HCT116 (cell line): ENCODE data around the gene GAK. TPM values are rescaled to one million over a fixed set of nuclear protein-coding genes. Genes with fewer than 3 reads are reported as not detected.

Experiments
- ATAC-seq: fragments of 200-7000 bp; cut with Tn5 transposase; 2 replicates; pipeline ENCODE4 v1.9.1; 2020; ENCODE audit warnings: mild to moderate bottlenecking, moderate library complexity
- BruUV-seq: library from RNA; stranded (reverse); fragments of 400-500 nt; replicated peaks from 2 replicates; lab custom pipeline; 2021; lab: Mats Ljungman, UMichigan
- CTCF ChIA-PET: fragments of 300-600 bp; sonication (Branson Sonifier 250); formaldehyde crosslinking; loops from one replicate; lab custom pipeline; 2021; ENCODE audit warnings: antibody characterized with exemption; lab: Charles Lee
- POLR2A ChIA-PET: fragments of 300-600, 350-600 bp; sonication (Branson Sonifier 250); formaldehyde crosslinking; loops from one replicate; lab custom pipeline; 2021; ENCODE audit warnings: antibody characterized with exemption; lab: Charles Lee
- RAD21 ChIA-PET, 2 experiments: fragments of 300-600 bp; sonication (Branson Sonifier 250); formaldehyde crosslinking; loops; one replicate each; lab custom pipeline; 2023; ENCODE audit warnings: low total read pairs in 2 of 2; ENCODE audit not compliant: uncharacterized antibody in 2 of 2, unreplicated experiment in 2 of 2, low non-redundant PET in 1 of 2; lab: Charles Lee
- DNase-seq: peaks from one replicate; pipeline ENCODE4 v3.0.0-alpha.2; 2010; ENCODE audit warnings: low read depth, low spot score
- H2AFZ ChIP-seq: fragments of 200-600 bp; shearing (Covaris generic), sonication (generic); 2 replicates; pipeline ENCODE4 v1.6.1; 2017; ENCODE audit warnings: low read depth, mixed run types, mixed read lengths, antibody characterized with exemption, low read length; ENCODE audit not compliant: poor library complexity, severe bottlenecking
- H3K27ac ChIP-seq: 2 replicates; pipeline ENCODE4 v1.5.1; 2012; ENCODE audit warnings: low read depth, low read length
- H3K27me3 ChIP-seq: fragments of 200-600 bp; sonication (generic); 2 replicates; pipeline ENCODE4 v1.6.1; 2016; ENCODE audit warnings: mixed run types, low read length, mixed read lengths; ENCODE audit not compliant: insufficient read depth
- H3K36me3 ChIP-seq, 2 experiments: fragments of 200-500 bp in 1 of 2; fragments of 200-600 bp in 1 of 2; sonication (Bioruptor generic) in 1 of 2; sonication (generic) in 1 of 2; 2 replicates each; pipeline versions ENCODE4 v1.5.1 to v1.6.1; 2014 to 2016; ENCODE audit warnings: low read length in 2 of 2, inconsistent platforms in 1 of 2, mixed read lengths in 1 of 2, mixed run types in 1 of 2; ENCODE audit not compliant: insufficient read depth in 2 of 2, control insufficient read depth in 1 of 2
- H3K4me1 ChIP-seq, 2 experiments: fragments of 200-600 bp in 1 of 2; sonication (generic) in 1 of 2; 2 replicates each; pipeline versions ENCODE4 v1.5.1 to v1.6.1; 2012 to 2017; ENCODE audit warnings: low read length in 2 of 2, inconsistent platforms in 1 of 2, mild to moderate bottlenecking in 1 of 2, mixed read lengths in 1 of 2, mixed run types in 1 of 2, moderate library complexity in 1 of 2; ENCODE audit not compliant: insufficient read depth in 2 of 2, control insufficient read depth in 1 of 2
- H3K4me2 ChIP-seq: fragments of 200-600 bp; sonication (generic); 2 replicates; pipeline ENCODE4 v1.6.1; 2017; ENCODE audit warnings: mixed run types, low read length, mixed read lengths
- H3K4me3 ChIP-seq, 2 experiments: fragments of 200-600 bp in 1 of 2; sonication (generic) in 1 of 2; replicated peaks in 1 of 2; 2 replicates each; pipeline ENCODE4 v1.5.1; 2011 to 2016; ENCODE audit warnings: low read length in 2 of 2, control low read depth in 1 of 2, low read depth in 1 of 2, mild to moderate bottlenecking in 1 of 2, mixed read lengths in 1 of 2, mixed run types in 1 of 2
- H3K79me2 ChIP-seq: fragments of 200-600 bp; sonication (generic); 2 replicates; pipeline ENCODE4 v1.6.1; 2017; ENCODE audit warnings: mild to moderate bottlenecking, mixed run types, low read length, moderate library complexity, mixed read lengths; ENCODE audit not compliant: insufficient read depth
- H3K9ac ChIP-seq: fragments of 200-600 bp; sonication (generic); 2 replicates; pipeline ENCODE4 v1.6.1; 2016; ENCODE audit warnings: low read length, mixed read lengths
- H3K9me2 ChIP-seq: fragments of 200-600 bp; sonication (generic), shearing (Covaris generic); 2 replicates; pipeline ENCODE4 v1.6.1; 2017; ENCODE audit warnings: mixed run types, mild to moderate bottlenecking, moderate library complexity; ENCODE audit not compliant: insufficient read depth
- H3K9me3 ChIP-seq, 2 experiments: fragments of 200-500 bp in 1 of 2; fragments of 200-600 bp in 1 of 2; sonication (Bioruptor generic) in 1 of 2; sonication (generic) in 1 of 2; 2 replicates each; pipeline ENCODE4 v1.6.1; 2014 to 2017; ENCODE audit warnings: low read length in 2 of 2, mixed read lengths in 2 of 2, inconsistent platforms in 1 of 2, low read depth in 1 of 2, mild to moderate bottlenecking in 1 of 2, mixed run types in 1 of 2, moderate library complexity in 1 of 2; ENCODE audit not compliant: control insufficient read depth in 1 of 2, insufficient read depth in 1 of 2
- H4K20me1 ChIP-seq: fragments of 200-600 bp; sonication (generic), shearing (Covaris generic); 2 replicates; pipeline ENCODE4 v1.6.1; 2017; ENCODE audit warnings: mixed run types, mild to moderate bottlenecking, moderate library complexity; ENCODE audit not compliant: insufficient read depth
- ATF3 ChIP-seq: IDR thresholded peaks from 2 replicates; pipeline ENCODE4 v1.6.1; 2012
- CBX3 ChIP-seq: IDR thresholded peaks from 2 replicates; pipeline ENCODE4 v1.6.1; 2012; ENCODE audit warnings: low read depth
- CTCF ChIP-seq, 3 experiments: fragments of 200-600 bp in 1 of 3; sonication (generic) in 1 of 3; IDR thresholded peaks in 2 of 3; conservative IDR thresholded peaks in 1 of 3; 2 replicates each; pipeline ENCODE4 v1.5.1; 2012 to 2017; ENCODE audit warnings: low read depth in 2 of 3, low read length in 2 of 3, antibody characterized with exemption in 1 of 3, borderline replicate concordance in 1 of 3, control low read depth in 1 of 3, mild to moderate bottlenecking in 1 of 3, mixed read lengths in 1 of 3, mixed run types in 1 of 3, moderate library complexity in 1 of 3; ENCODE audit not compliant: insufficient read depth in 1 of 3
- EGR1 ChIP-seq: IDR thresholded peaks from 2 replicates; pipeline ENCODE4 v1.6.1; 2012; ENCODE audit warnings: low read depth
- EZH2phosphoT487 ChIP-seq: fragments of 200-600 bp; IDR thresholded peaks from 2 replicates; pipeline ENCODE4 v1.6.1; 2018; ENCODE audit warnings: antibody characterized with exemption, borderline replicate concordance
- JUND ChIP-seq: IDR thresholded peaks from 2 replicates; pipeline ENCODE4 v1.6.1; 2012
- POLR2A ChIP-seq: IDR thresholded peaks from 2 replicates; pipeline ENCODE4 v1.7.0; 2011; ENCODE audit warnings: borderline replicate concordance; ENCODE audit not compliant: insufficient read depth, insufficient read length; ENCODE audit errors: extremely low read depth
- POLR2AphosphoS5 ChIP-seq: IDR thresholded peaks from 2 replicates; pipeline ENCODE4 v1.6.1; 2011; ENCODE audit warnings: mild to moderate bottlenecking, low read depth, low read length, moderate library complexity
- RAD21 ChIP-seq: IDR thresholded peaks from 2 replicates; pipeline ENCODE4 v1.6.1; 2012; ENCODE audit warnings: low read depth, mild to moderate bottlenecking
- SIN3A ChIP-seq: IDR thresholded peaks from 2 replicates; pipeline ENCODE4 v1.6.1; 2012; ENCODE audit warnings: low read depth
- SRF ChIP-seq: IDR thresholded peaks from 2 replicates; pipeline ENCODE4 v1.6.1; 2012; ENCODE audit warnings: low read depth
- TCF7L2 ChIP-seq: IDR thresholded peaks from 2 replicates; pipeline ENCODE4 v1.7.0; 2011; ENCODE audit warnings: borderline replicate concordance, inconsistent platforms; ENCODE audit not compliant: insufficient read depth, insufficient read length; ENCODE audit errors: extremely low read depth
- ZBTB33 ChIP-seq: IDR thresholded peaks from 2 replicates; pipeline ENCODE4 v1.6.1; 2011; ENCODE audit warnings: mild to moderate bottlenecking, low read length, moderate library complexity; ENCODE audit not compliant: insufficient replicate concordance; ENCODE audit errors: extremely low read depth
- ZNF274 ChIP-seq: fragments of 200-500 bp; sonication (Bioruptor generic); IDR thresholded peaks from 2 replicates; pipeline ENCODE4 v1.6.1; 2014; ENCODE audit warnings: mild to moderate bottlenecking, low read depth, low read length, inconsistent platforms
- intact Hi-C: fragments of 100-400 bp; cut with micrococcal nuclease; formaldehyde crosslinking; loops from 2 replicates; pipeline ENCODE4 v1.10.0; 2022
- total RNA-seq: library from RNA; stranded (reverse); gene quantifications from one replicate; pipeline ENCODE4 v1.2.1, GENCODE V29; 2021; ENCODE audit not compliant: unreplicated experiment
- TF ChIP-seq, protein P1 (sequence below): IDR thresholded peaks from 2 replicates; pipeline ENCODE4 v1.6.1; 2012; ENCODE audit warnings: low read depth

Gene GAK
- total RNA-seq, 1 experiment from 2014 or later, result 123 TPM

- TF ChIP-seq, protein P1, sequence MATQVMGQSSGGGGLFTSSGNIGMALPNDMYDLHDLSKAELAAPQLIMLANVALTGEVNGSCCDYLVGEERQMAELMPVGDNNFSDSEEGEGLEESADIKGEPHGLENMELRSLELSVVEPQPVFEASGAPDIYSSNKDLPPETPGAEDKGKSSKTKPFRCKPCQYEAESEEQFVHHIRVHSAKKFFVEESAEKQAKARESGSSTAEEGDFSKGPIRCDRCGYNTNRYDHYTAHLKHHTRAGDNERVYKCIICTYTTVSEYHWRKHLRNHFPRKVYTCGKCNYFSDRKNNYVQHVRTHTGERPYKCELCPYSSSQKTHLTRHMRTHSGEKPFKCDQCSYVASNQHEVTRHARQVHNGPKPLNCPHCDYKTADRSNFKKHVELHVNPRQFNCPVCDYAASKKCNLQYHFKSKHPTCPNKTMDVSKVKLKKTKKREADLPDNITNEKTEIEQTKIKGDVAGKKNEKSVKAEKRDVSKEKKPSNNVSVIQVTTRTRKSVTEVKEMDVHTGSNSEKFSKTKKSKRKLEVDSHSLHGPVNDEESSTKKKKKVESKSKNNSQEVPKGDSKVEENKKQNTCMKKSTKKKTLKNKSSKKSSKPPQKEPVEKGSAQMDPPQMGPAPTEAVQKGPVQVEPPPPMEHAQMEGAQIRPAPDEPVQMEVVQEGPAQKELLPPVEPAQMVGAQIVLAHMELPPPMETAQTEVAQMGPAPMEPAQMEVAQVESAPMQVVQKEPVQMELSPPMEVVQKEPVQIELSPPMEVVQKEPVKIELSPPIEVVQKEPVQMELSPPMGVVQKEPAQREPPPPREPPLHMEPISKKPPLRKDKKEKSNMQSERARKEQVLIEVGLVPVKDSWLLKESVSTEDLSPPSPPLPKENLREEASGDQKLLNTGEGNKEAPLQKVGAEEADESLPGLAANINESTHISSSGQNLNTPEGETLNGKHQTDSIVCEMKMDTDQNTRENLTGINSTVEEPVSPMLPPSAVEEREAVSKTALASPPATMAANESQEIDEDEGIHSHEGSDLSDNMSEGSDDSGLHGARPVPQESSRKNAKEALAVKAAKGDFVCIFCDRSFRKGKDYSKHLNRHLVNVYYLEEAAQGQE, result no peak
- no peak for TF ChIP-seq EGR1
Observed at GRCh38 chr4:893276-893994, 38.7 kb downstream of the GAK start (continued).

GRCh38 chr4:892780-893179 is 39.3 kb downstream of the GAK start:
- H3K27ac ChIP-seq, result no peak overlapping the region
- ChIA-PET POLR2A (no interaction called here), RAD21 (no interaction called here), CTCF (no interaction called here)
- peaks cover 2 to 9% of the 10 kb centered on the region in 2 experiments; a peak in 3 of 4 replicates for H3K36me3 ChIP-seq
- H3K9me2 ChIP-seq, result no peaks in the 10 kb centered on the region
- BruUV-seq, result no TSS peak
- no peak overlapping the region for H3K4me2 ChIP-seq
- no peak overlapping the region for H2AFZ ChIP-seq
- no peaks in the 10 kb centered on the region for H3K79me2 ChIP-seq
- intact Hi-C loops, result no loop called here
- no peak for DNase-seq
- no peaks in the 10 kb centered on the region for H3K9me3 ChIP-seq
- no peak overlapping the region for H3K9ac ChIP-seq
- ATAC-seq, result no peak
- no peak overlapping the region for H3K4me3 ChIP-seq
- no peaks in the 10 kb centered on the region for H3K4me1 ChIP-seq
- no peaks in the 10 kb centered on the region for H4K20me1 ChIP-seq
- no peaks in the 10 kb centered on the region for H3K27me3 ChIP-seq
- TF ChIP-seq EZH2phosphoT487 (no peak), SRF (no peak), ATF3 (no peak), JUND (no peak), ZNF274 (no peak), EGR1 (no peak), CTCF (IDR thresholded peaks at IDR 0.05 in 2 of 3, conservative IDR thresholded peaks at IDR 0.05 in 1 of 3; ENCODE audit: borderline replicate concordance in 1 of 3, insufficient read depth in 1 of 3, low read depth in 2 of 3, low read length in 2 of 3) (no peak), ZBTB33 (no peak), POLR2AphosphoS5 (no peak), POLR2A (no peak), SIN3A (no peak), RAD21 (no peak), TCF7L2 (no peak), CBX3 (no peak)
